Chondrocyte (in vitro differentiated cells): ENCODE data around the gene STARD8. TPM values are rescaled to one million over a fixed set of nuclear protein-coding genes. Genes with fewer than 3 reads are reported as not detected.

ENCODE experiments used
- DNase-seq: peaks from one replicate; pipeline ENCODE4 v3.0.0; 2021; ENCODE audit warnings: mixed read lengths, low spot score
- H3K27ac Mint-ChIP-seq: one replicate; pipeline ENCODE4 v1.8.0; 2021; ENCODE audit warnings: mild to moderate bottlenecking, moderate library complexity, mixed read lengths; ENCODE audit not compliant: unreplicated experiment
- H3K27me3 Mint-ChIP-seq: 2 replicates; pipeline ENCODE4 v1.8.0; 2021; ENCODE audit warnings: low read depth, mixed read lengths
- H3K36me3 Mint-ChIP-seq: 2 replicates; pipeline ENCODE4 v1.8.0; 2021; ENCODE audit warnings: low read depth, mixed read lengths
- H3K4me1 Mint-ChIP-seq: 2 replicates; pipeline ENCODE4 v1.8.0; 2021; ENCODE audit warnings: low read depth, mild to moderate bottlenecking, mixed read lengths
- H3K4me3 Mint-ChIP-seq: one replicate; pipeline ENCODE4 v1.8.0; 2021; ENCODE audit warnings: mild to moderate bottlenecking, moderate library complexity, mixed read lengths; ENCODE audit not compliant: unreplicated experiment
- H3K9me3 Mint-ChIP-seq: 2 replicates; pipeline ENCODE4 v1.8.0; 2021; ENCODE audit warnings: low read depth, mixed read lengths
- CTCF ChIP-seq: fragments of 200-600 bp; sonication (generic); IDR thresholded peaks from 2 replicates; pipeline ENCODE4 v1.5.0; 2021; ENCODE audit warnings: antibody characterized with exemption, mild to moderate bottlenecking, moderate library complexity
- total RNA-seq: library from RNA; stranded (reverse); gene quantifications from 3 replicates; pipeline ENCODE4 v1.2.1, GENCODE V29; 2021

Gene STARD8
- total RNA-seq, 1 donor from 2014 or later: 0.37 TPM

GRCh38 chrX:68659786-68660185 is 12.3 kb downstream of the STARD8 start:
- H3K27ac Mint-ChIP-seq: no peak overlapping the region
- TF ChIP-seq CTCF: no peak
- H3K36me3 Mint-ChIP-seq: no peaks in the 10 kb centered on the region
- H3K4me3 Mint-ChIP-seq: no peak overlapping the region
- H3K9me3 Mint-ChIP-seq: peaks cover 16% of the 10 kb centered on the region
- DNase-seq: no peak
- no peaks in the 10 kb centered on the region for H3K4me1 Mint-ChIP-seq
- no peaks in the 10 kb centered on the region for H3K27me3 Mint-ChIP-seq

GRCh38 chrX:68660746-68661145 is 13.3 kb downstream of the STARD8 start:
- Mint-ChIP-seq H3K4me3 (no peak overlapping the region), H3K36me3 (no peaks in the 10 kb centered on the region), H3K4me1 (no peaks in the 10 kb centered on the region), H3K27ac (no peak overlapping the region), H3K27me3 (no peaks in the 10 kb centered on the region), H3K9me3 (peaks cover 14% of the 10 kb centered on the region)
- no peak for DNase-seq
- no peak for TF ChIP-seq CTCF

- Mint-ChIP-seq H3K4me3 (no peak overlapping the region), H3K27ac (no peak overlapping the region), H3K4me1 (no peaks in the 10 kb centered on the region), H3K27me3 (no peaks in the 10 kb centered on the region), H3K9me3 (peaks cover 15% of the 10 kb centered on the region), H3K36me3 (no peaks in the 10 kb centered on the region)
- no peak for DNase-seq
- TF ChIP-seq CTCF: no peak
Measured at GRCh38 chrX:68665502-68665901, 18.0 kb downstream of the STARD8 start.

- Mint-ChIP-seq H3K4me1 (no peaks in the 10 kb centered on the region), H3K27ac (no peak overlapping the region), H3K9me3 (peaks cover 10% of the 10 kb centered on the region), H3K4me3 (no peak overlapping the region), H3K36me3 (no peaks in the 10 kb centered on the region), H3K27me3 (no peaks in the 10 kb centered on the region)
- no peak for DNase-seq
- TF ChIP-seq CTCF: no peak
Measured at GRCh38 chrX:68666580-68666979, 19.1 kb downstream of the STARD8 start.

- H3K4me1 Mint-ChIP-seq: peaks cover 9% of the 10 kb centered on the region
- no peak for TF ChIP-seq CTCF
- H3K27me3 Mint-ChIP-seq: no peaks in the 10 kb centered on the region
- H3K36me3 Mint-ChIP-seq: no peaks in the 10 kb centered on the region
- peaks cover 4% of the 10 kb centered on the region for H3K9me3 Mint-ChIP-seq
- H3K27ac Mint-ChIP-seq: no peak overlapping the region
- H3K4me3 Mint-ChIP-seq: no peak overlapping the region
- no peak for DNase-seq
Measured at GRCh38 chrX:68669094-68669860, 21.8 kb downstream of the STARD8 start.
